Hematopoietic multipotent progenitor cell treated with erythropoietin and hydrocortisone succinate and interleukin-3 and kit ligand, for 4 days (in vitro differentiated cells): ENCODE measurements around the gene DYNLRB2.

Experiments used
- DNase-seq: peaks from one replicate; pipeline ENCODE4 v3.0.0-alpha.2; 2015

DYNLRB2 gene

GRCh38 chr16:80554033-80554432 is 13.2 kb downstream of the DYNLRB2 start:
- DNase-seq = peak; percentile 49

DNA sequence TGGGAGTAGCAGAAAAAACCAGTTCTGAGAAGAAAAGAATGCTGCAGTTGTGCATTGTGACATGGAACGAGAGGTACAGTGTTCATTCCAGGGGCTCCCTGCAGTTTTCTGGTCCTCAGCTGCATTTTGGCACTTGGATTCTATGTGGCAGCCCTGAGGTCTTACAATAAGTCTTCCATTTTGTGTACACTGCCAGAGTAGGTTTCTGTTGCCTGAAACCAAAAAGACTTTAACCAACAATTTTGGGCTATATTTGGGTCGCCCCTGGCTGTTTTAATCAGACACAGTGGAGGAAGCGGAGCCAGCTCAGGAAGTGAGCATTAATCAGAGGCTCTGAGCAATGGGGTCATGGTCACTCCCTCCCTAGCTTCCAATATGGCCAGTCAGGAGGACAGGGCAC is 15.7 kb downstream of the DYNLRB2 start:
- no peak for DNase-seq

GRCh38 chr16:80557037-80557436 is 16.2 kb downstream of the DYNLRB2 start:
- DNase-seq = no peak

GRCh38 chr16:80559369-80559768 is 18.6 kb downstream of the DYNLRB2 start:
- no peak for DNase-seq

GRCh38 chr16:80563066-80563465 is 22.3 kb downstream of the DYNLRB2 start:
- no peak for DNase-seq

GRCh38 chr16:80564394-80564793 is 23.6 kb downstream of the DYNLRB2 start:
- peak; percentile 16 for DNase-seq

DNA sequence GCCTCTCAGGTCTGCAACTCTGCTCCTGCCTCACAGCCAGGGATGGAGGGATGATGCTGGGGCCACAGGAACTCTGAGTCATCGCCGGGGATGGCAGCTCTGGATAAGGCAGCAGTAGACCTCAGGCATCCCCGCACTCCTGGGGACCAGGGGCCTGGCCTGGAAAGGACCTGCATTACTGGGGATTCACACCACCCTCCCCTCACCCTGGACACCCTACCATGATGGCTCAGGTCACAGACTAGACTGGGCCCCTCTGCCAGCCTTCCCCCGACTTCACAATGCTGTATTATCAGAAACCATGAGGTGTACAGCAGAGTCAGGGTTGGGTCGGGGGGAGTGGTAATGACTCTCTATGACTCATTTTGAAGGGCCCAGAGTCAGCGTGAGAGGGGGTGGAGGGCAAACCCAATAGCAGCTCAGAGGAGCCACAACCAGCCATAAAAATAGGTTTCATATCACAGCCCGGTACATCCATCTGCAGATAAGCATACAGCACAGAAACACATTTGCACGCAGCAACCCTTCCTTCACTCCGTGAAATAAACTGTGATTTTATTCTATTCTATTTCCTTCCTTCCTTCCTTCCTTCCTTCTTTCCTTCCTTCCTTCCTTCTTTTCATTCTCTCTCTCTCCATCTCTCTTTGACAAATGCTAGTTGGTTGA is 28.8 kb downstream of the DYNLRB2 start:
- DNase-seq = peak; percentile 65

DNA sequence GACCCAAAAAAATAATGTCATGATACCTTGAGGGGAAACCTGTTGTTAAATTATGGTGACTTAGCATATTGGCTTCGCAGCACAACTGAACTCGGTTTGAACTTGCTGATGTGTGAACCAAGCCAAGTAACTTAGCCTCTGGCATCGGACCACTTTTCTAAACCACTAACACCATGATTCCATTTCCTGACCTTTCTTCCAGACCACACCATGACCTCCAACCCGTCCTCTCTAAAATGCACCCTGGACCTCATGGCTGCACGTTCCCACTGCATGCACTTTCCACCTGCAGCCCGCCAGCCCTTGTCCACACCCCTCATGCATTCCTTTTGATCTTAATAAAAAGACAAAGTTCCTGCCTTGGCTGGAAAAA is 29.3 kb downstream of the DYNLRB2 start:
- peak; percentile 15 for DNase-seq

DNA sequence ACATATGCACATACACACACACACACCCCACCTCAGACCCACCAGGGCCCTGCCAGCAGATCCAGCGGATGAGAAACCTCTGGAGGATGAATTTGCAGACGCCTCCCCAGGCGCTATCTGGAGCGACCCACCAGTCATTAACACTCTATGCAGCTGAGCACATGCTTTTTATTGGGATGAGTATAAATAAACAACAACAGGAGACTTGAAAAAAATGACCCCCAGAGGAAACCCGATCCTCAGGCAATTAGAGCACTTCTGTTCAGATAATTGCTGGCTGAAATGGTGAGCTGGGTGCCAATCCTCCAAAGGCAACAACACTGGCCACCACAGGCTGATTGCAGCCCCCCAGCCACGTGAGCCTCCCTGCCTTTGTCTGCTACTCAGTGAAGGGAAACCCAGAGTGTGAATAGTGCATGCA is 32.9 kb downstream of the DYNLRB2 start:
- no peak for DNase-seq

GRCh38 chr16:80576343-80576912 is 35.6 kb downstream of the DYNLRB2 start:
- no peak for DNase-seq

DNA sequence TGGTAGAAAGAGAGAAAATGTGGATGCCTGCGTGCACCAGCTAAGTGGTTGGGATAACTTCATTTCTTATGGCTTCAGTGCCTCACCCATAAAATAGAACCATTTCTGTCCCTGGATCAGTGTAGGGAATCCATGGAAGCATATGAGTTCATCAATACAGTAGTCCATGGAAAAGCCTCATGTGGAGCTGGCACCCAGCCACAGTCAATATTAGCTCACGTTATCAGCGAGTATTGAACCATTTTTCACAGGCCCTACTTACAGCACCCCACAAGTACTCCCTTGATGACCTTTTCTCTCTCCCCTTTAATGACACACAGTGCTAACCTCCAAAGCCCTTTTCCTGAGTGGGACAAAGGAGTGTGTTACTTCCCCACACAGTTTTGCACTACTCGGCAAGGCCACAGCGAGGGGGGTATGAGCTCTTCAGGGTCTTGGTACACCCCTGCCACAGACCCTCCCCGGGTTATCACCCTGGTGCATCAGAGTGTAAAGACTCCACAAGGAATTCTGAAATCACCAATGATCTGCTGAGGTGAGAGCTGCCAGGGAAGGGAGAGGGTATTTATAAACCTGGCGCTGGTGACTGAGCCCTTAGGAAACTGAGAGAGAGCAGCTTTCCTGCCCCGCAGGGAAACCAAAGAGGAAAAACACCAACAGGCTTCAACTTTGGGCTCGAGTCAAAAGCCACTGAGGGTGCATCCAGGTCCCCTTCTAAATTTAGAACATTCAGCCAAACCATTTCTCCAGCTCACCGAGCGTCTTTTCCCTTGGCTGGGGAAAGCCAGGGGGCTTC is 36.9 kb downstream of the DYNLRB2 start:
- no peak for DNase-seq

- no peak for DNase-seq
Observed at GRCh38 chr16:80580109-80580832, 39.5 kb downstream of the DYNLRB2 start.

- no peak for DNase-seq
Observed at GRCh38 chr16:80583466-80583865, 42.7 kb downstream of the DYNLRB2 start.

GRCh38 chr16:80585764-80586163 is 45.0 kb downstream of the DYNLRB2 start:
- DNase-seq = no peak

DNA sequence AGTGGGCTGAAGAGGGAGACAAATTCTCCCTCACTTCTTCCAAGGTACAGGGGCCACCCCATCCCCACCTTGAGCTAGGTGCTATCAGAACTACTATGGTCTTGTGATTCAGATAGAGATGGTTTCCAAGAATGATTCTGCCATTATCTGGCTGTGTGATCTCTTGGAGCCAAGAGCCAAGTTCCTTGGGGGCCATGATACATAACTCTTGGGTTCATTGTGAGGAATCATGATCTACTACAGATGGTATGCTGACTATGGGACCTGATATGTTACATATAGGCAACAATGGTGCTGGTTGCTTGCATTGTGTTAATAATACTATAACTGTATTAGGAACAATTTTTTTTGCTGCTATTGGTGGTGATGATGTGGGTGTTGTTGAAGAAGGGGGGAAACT is 45.7 kb downstream of the DYNLRB2 start:
- no peak for DNase-seq

GRCh38 chr16:80587071-80587470 is 46.3 kb downstream of the DYNLRB2 start:
- DNase-seq = no peak

GRCh38 chr16:80591071-80591915 is 50.5 kb downstream of the DYNLRB2 start:
- DNase-seq = peak; percentile 88

- no peak for DNase-seq
Observed at GRCh38 chr16:80592273-80592672, 51.5 kb downstream of the DYNLRB2 start.

- DNase-seq = no peak
Observed at GRCh38 chr16:80594756-80595155, 54.0 kb downstream of the DYNLRB2 start.

GRCh38 chr16:80596507-80597207 is 55.9 kb downstream of the DYNLRB2 start:
- DNase-seq = no peak

- DNase-seq = no peak
Observed at GRCh38 chr16:80599466-80599865, 58.7 kb downstream of the DYNLRB2 start.
